HepG2 (cell line): ENCODE measurements around the gene USP7. TPM values are rescaled to one million over a fixed set of nuclear protein-coding genes. Genes with fewer than 3 reads are reported as not detected.

Experiments used
- HIVEP1 ChIP-seq: sonication (generic); formaldehyde crosslinking; IDR thresholded peaks from 2 replicates; pipeline ENCODE4 v1.4.0; 2020; ENCODE audit warnings: mild to moderate bottlenecking, missing genetic modification reagents
- JUNB ChIP-seq: sonication (generic); formaldehyde crosslinking; IDR thresholded peaks from 2 replicates; pipeline ENCODE4 v1.8.0; 2022; ENCODE audit warnings: missing genetic modification reagents, mild to moderate bottlenecking, borderline replicate concordance
- KLF9 ChIP-seq: IDR thresholded peaks from 2 replicates; pipeline ENCODE4 v1.6.1; 2016; ENCODE audit warnings: low read depth
- MAZ ChIP-seq, 2 experiments: sonication (generic) in 1 of 2; formaldehyde crosslinking in 1 of 2; IDR thresholded peaks; 2 replicates each; pipeline versions ENCODE4 v1.5.0 to v1.6.1; 2012 to 2020; ENCODE audit warnings: low read depth in 2 of 2, mild to moderate bottlenecking in 2 of 2, borderline replicate concordance in 1 of 2, improper control_type of control experiment in 1 of 2, low read length in 1 of 2, missing genetic modification reagents in 1 of 2, moderate library complexity in 1 of 2
- NFE2L1 ChIP-seq: sonication (generic); formaldehyde crosslinking; IDR thresholded peaks from 2 replicates; pipeline ENCODE4 v1.4.0; 2020; ENCODE audit warnings: missing genetic modification reagents, mild to moderate bottlenecking, borderline replicate concordance
- NR2F2 ChIP-seq: IDR thresholded peaks from 2 replicates; pipeline ENCODE4 v1.6.1; 2012; ENCODE audit warnings: low read depth, inconsistent platforms, borderline replicate concordance
- POLR2A ChIP-seq, 2 experiments: IDR thresholded peaks; 2 replicates each; pipeline ENCODE4 v1.6.1; 2011; ENCODE audit warnings: low read depth in 2 of 2, low read length in 2 of 2, mild to moderate bottlenecking in 1 of 2, moderate library complexity in 1 of 2; ENCODE audit not compliant: insufficient read depth in 1 of 2
- RBM22 ChIP-seq: fragments of 200-400 bp; formaldehyde crosslinking; optimal IDR thresholded peaks from 2 replicates; pipeline ENCODE3; 2017; ENCODE audit warnings: mild to moderate bottlenecking, low read length, moderate library complexity
- THAP9 ChIP-seq: sonication (generic); formaldehyde crosslinking; IDR thresholded peaks from 2 replicates; pipeline ENCODE4; 2020; ENCODE audit warnings: missing genetic modification reagents, mild to moderate bottlenecking, borderline replicate concordance
- ZNF12 ChIP-seq: sonication (generic); formaldehyde crosslinking; IDR thresholded peaks from 2 replicates; pipeline ENCODE4 v1.5.0; 2020; ENCODE audit warnings: missing genetic modification reagents
- ZNF451 ChIP-seq: sonication (generic); formaldehyde crosslinking; IDR thresholded peaks from 2 replicates; pipeline ENCODE4 v1.5.0; 2020; ENCODE audit warnings: mild to moderate bottlenecking, missing genetic modification reagents
- ZNF576 ChIP-seq: sonication (generic); formaldehyde crosslinking; IDR thresholded peaks from 2 replicates; pipeline ENCODE4 v1.4.0; 2020; ENCODE audit warnings: mild to moderate bottlenecking, missing genetic modification reagents
- ZNF629 ChIP-seq: sonication (generic); formaldehyde crosslinking; conservative IDR thresholded peaks from 2 replicates; pipeline ENCODE4 v1.5.0; 2020; ENCODE audit warnings: missing genetic modification reagents
- ZNF777 ChIP-seq: sonication (generic); formaldehyde crosslinking; IDR thresholded peaks from 2 replicates; pipeline ENCODE4 v1.4.0; 2020; ENCODE audit warnings: missing genetic modification reagents
- polyA plus RNA-seq, 8 experiments: library from polyadenylated mRNA; depleted of rRNA in 3 of 8; stranded (reverse) in 7 of 8; unstranded in 1 of 8; fragments of >200 nt; fragmentation: Illumina TruSeq in 4 of 8; extraction: Trizol in 4 of 8; gene quantifications; 2 replicates each; pipeline versions ENCODE4 v1.2.1 to v1.2.3, GENCODE V29; 2011 to 2016; ENCODE audit warnings: low read depth in 4 of 8, missing spikeins in 1 of 8, mixed read lengths in 1 of 8; ENCODE audit not compliant: insufficient read depth in 1 of 8
- total RNA-seq, 5 experiments: library from RNA; depleted of rRNA; stranded (reverse); fragments of >200 nt; fragmentation: Illumina TruSeq; extraction: Trizol; gene quantifications; 2 replicates each; pipeline ENCODE4 v1.2.3, GENCODE V29; 2016; ENCODE audit warnings: low read depth in 1 of 5
- TF ChIP-seq, protein P1 (sequence below): sonication (generic); formaldehyde crosslinking; IDR thresholded peaks from 2 replicates; pipeline ENCODE4 v1.8.1; 2023; ENCODE audit warnings: mild to moderate bottlenecking, moderate library complexity, missing genetic modification reagents

Gene USP7
- total and polyA plus RNA-seq, 2 of the 13 experiments (the other 11 are each of a cell fraction or from before 2014, with no cell fraction given): 52.5 to 173 TPM

GRCh38 chr16:8886593-8887430, 76.9 kb downstream of the USP7 start (continued):
- TF ChIP-seq ZNF576 (CRISPR knock-in tag) (peak; percentile 44; the same call in 1 of the 2 replicates), NFE2L1 (0 out of 2 replicates have a peak, but pooled peaks have one; percentile 55), THAP9 (CRISPR knock-in tag) (0 out of 2 replicates have a peak, but pooled peaks have one; percentile 10), MAZ (IDR thresholded peaks at IDR 0.05; ENCODE audit: borderline replicate concordance, low read depth, low read length) (no peak), MAZ (CRISPR knock-in tag; IDR thresholded peaks at IDR 0.05; ENCODE audit: low read depth) (0 out of 2 replicates have a peak, but pooled peaks have one; percentile 0), ZNF629 (peak; percentile 86), ZNF451 (CRISPR knock-in tag) (0 out of 2 replicates have a peak, but pooled peaks have one; percentile 12), JUNB (CRISPR knock-in tag) (peak; percentile 46; the same call in 1 of the 2 replicates), HIVEP1 (CRISPR knock-in tag) (peak; percentile 33; the same call in 1 of the 2 replicates), POLR2A (IDR thresholded peaks at IDR 0.05; ENCODE audit: insufficient read depth in 1 of 2, low read depth in 2 of 2, low read length in 2 of 2) (no peak; a peak in 1 of 4 replicates), RBM22 (peak; percentile 62), ZNF12 (CRISPR knock-in tag) (no peak), NR2F2 (no peak), ZNF777 (CRISPR knock-in tag) (no peak), KLF9 (CRISPR knock-in tag) (no peak)
- TF ChIP-seq, protein P1, sequence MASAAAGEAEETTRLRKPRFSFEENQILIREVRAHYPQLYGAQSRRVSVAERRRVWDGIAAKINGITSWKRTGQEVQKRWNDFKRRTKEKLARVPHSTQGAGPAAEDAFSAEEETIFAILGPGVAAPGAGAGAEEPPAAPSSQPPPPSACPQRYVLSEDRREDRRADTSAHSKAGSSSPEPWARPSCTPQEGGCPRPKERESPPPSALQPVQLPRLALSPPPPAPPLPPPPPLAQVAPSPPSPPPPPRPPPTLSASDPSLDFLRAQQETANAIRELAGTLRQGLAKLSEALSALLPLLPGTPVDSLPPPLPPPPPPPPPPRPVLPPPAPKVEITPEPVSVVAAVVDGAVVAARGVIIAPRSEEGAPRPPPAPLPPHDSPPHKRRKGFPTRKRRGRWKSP (CRISPR knock-in tag): 0 out of 2 replicates have a peak, but pooled peaks have one; percentile 4
